Measurements from ENCODE around the gene TCF7L2. TPM values are rescaled to one million over a fixed set of nuclear protein-coding genes. Genes with fewer than 3 reads are reported as not detected.

TCF7L2 gene
- total RNA-seq, 4 donors from 2014 or later, result 4.0 to 13.2 (median 6.4) TPM

DNA sequence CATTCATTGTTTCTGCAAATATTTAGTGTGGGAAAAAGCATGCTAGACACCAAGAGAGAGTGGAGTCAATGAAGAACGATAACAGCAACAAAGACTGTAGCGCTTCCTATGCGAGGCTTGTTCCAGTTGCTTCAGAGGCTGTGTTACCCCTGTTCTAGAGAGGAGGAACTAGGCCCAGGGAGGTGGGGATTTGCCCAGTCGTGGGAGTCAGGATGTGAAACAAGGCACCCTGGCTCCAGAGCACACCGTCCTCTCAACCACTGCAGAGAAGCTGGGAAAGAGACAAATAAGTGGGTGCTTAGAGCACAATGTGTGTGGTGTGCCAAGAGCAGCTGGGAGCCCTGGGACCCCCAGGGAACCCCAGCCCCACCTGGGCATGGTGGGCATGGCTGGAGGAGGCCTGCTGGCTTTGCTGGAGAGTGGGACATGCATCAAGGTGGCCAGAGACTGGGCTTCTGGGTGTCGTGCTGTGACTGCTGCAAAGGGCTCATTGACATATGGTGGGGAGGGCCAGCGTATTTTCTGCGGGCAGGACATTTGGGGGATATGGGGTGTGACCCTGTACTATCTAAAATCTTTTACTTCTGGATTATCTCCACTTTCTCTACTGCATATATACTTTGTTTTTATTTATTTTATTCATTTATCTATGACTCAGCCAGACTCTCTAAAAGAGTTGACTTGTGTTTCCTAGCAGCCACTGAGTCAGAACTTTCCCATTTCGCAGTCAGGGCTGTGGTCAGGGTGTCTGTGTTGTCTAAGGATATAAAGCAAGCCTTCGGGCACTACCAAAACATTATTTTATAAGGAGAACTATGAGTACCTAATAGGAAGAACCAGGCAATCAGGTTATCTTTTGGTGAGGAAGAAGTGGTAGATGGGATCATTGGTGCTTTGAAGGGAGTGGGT is 95.4 kb downstream of the TCF7L2 start:
- H3K4me1 ChIP-seq, result peaks cover 0 to 63% (median 13%) of the 10 kb centered on the region in 3 donors
- H3K27me3 ChIP-seq, result no peaks in the 10 kb centered on the region
- intact Hi-C loops (cut with DNase I), result no loop called here
- H3K4me3 ChIP-seq, result no peak overlapping the region
- no peak for DNase-seq
- H3K27ac ChIP-seq, result peak overlapping the region in 1 of 4 donors; percentile 5
- no peaks in the 10 kb centered on the region for H3K9me3 ChIP-seq
- TF ChIP-seq, protein P1, sequence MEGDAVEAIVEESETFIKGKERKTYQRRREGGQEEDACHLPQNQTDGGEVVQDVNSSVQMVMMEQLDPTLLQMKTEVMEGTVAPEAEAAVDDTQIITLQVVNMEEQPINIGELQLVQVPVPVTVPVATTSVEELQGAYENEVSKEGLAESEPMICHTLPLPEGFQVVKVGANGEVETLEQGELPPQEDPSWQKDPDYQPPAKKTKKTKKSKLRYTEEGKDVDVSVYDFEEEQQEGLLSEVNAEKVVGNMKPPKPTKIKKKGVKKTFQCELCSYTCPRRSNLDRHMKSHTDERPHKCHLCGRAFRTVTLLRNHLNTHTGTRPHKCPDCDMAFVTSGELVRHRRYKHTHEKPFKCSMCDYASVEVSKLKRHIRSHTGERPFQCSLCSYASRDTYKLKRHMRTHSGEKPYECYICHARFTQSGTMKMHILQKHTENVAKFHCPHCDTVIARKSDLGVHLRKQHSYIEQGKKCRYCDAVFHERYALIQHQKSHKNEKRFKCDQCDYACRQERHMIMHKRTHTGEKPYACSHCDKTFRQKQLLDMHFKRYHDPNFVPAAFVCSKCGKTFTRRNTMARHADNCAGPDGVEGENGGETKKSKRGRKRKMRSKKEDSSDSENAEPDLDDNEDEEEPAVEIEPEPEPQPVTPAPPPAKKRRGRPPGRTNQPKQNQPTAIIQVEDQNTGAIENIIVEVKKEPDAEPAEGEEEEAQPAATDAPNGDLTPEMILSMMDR (IDR thresholded peaks at IDR 0.05), result no peak
- no peak for TF ChIP-seq POLR2A (IDR thresholded peaks at IDR 0.05)
- 76 to 78% methylated on average over 10 of the region's 10 CpGs for WGBS, 2 donors
- H3K36me3 ChIP-seq, result peaks cover 0 to 23% (median 0%) of the 10 kb centered on the region in 3 donors

DNA sequence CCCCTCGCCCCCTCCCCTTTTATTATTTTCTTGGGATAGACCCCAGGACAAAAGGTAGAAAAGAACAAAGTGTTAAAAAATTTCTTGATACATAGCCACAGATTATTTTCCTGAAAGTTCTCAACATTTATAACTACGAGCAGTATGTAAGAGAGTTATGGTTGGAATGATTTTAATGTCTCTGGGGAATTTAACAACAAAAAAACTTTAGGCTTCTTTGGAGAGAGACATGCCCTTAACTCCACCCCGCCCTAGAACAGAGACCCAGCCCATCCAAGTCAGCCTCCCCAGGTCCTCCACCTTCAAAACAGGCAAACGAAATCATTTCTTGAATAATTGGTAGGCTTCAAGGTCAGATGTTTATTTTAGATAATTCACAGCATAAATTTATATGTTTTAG is 97.1 kb downstream of the TCF7L2 start:
- peaks cover 0 to 18% (median 0%) of the 10 kb centered on the region in 3 donors for H3K36me3 ChIP-seq
- peaks cover 0 to 68% (median 15%) of the 10 kb centered on the region in 3 donors for H3K4me1 ChIP-seq
- H3K27ac ChIP-seq, result peak overlapping the region in 2 of 4 donors; percentile 9 to 52
- no peaks in the 10 kb centered on the region for H3K9me3 ChIP-seq
- H3K4me3 ChIP-seq, result no peak overlapping the region
- 42 to 61% methylated on average over 4 of the region's 4 CpGs for WGBS, 2 donors
- H3K27me3 ChIP-seq, result no peaks in the 10 kb centered on the region
- TF ChIP-seq POLR2A (IDR thresholded peaks at IDR 0.05), result no peak
- TF ChIP-seq, protein P1 (IDR thresholded peaks at IDR 0.05), result no peak
- DNase-seq, result no peak
- intact Hi-C loops (cut with DNase I), result no loop called here

DNA sequence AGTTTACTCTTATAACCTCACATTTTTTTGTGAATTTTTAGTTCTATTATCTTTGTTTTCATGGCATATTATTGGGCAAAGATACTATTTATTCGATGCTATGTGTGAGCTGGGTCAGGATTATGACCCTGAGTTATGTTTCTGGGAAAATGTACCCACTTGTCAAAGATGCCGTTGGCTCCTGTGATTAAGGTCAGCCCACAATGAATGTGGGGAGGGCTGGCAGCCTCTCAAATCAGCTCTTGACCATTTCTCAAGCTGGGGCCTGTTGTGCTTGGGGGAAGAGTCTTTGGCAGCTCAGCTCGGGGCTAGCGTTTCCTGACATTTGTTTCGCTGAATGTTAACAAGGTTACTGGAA is 97.5 kb downstream of the TCF7L2 start:
- intact Hi-C loops (cut with DNase I), result no loop called here
- TF ChIP-seq POLR2A (IDR thresholded peaks at IDR 0.05), result no peak
- TF ChIP-seq, protein P1 (IDR thresholded peaks at IDR 0.05), result no peak
- DNase-seq, result no peak
- Histone ChIP-seq H3K9me3 (no peaks in the 10 kb centered on the region), H3K4me1 (peaks cover 0 to 67% (median 16%) of the 10 kb centered on the region in 3 donors), H3K27me3 (no peaks in the 10 kb centered on the region), H3K4me3 (no peak overlapping the region), H3K36me3 (peaks cover 0 to 18% (median 0%) of the 10 kb centered on the region in 3 donors), H3K27ac (peak overlapping the region in 3 of 4 donors; percentile 9 to 52 (median 45))
- 29 to 47% methylated on average over 5 of the region's 5 CpGs for WGBS, 2 donors

DNA sequence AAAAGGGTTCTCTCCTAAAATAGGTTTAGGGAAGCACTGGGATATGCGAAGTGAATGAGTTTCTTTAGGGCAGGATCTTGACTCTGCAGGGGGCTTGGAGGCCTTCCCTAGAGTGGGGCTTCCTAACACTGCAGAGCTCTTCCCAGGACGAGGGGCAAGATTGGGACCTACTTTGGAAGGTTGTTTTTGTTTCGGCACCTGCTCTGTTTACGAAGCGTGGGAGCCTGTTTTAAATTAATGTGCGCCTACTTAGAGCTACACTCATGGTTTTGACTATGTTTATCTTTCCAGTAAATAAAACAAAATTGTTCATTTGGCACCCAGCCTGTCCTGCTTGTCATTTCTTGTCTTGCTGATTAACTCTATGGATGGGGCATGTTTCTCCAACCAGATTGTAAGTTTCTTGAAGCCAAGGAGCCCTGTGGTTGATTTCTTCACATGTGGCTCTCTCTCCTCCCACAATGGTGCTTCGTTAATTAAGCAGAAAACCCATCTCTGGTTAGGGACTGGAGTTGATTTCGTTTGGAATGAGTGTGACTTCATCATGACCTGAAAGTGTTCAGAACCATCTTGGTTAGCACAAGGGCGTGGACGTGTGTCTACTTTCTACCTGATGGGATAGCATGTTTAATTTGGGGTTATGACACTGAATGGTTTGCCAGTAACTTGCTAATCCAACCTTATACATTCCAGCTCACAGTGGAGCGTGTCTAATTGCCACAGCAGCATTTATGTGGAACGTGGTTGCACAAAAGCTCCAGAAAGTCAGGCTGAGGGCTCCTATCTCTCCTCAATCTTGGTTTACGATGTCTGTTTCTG is 98.1 kb downstream of the TCF7L2 start:
- peak overlapping the region in 3 of 4 donors; percentile 9 to 52 (median 45) for H3K27ac ChIP-seq
- WGBS, 2 donors, result 73 to 76% methylated on average over 11 to 12 of the region's 13 CpGs
- H3K36me3 ChIP-seq, result peaks cover 0 to 18% (median 0%) of the 10 kb centered on the region in 3 donors
- no peaks in the 10 kb centered on the region for H3K27me3 ChIP-seq
- no peaks in the 10 kb centered on the region for H3K9me3 ChIP-seq
- TF ChIP-seq, protein P1 (IDR thresholded peaks at IDR 0.05), result no peak
- TF ChIP-seq POLR2A (IDR thresholded peaks at IDR 0.05), result no peak
- H3K4me3 ChIP-seq, result no peak overlapping the region
- peaks cover 2 to 71% (median 18%) of the 10 kb centered on the region in 3 donors for H3K4me1 ChIP-seq
- no peak for DNase-seq
- intact Hi-C loops (cut with DNase I), result no loop called here
